ENCODE measurements around the gene RAB44. TPM values are rescaled to one million over a fixed set of nuclear protein-coding genes. Genes with fewer than 3 reads are reported as not detected.

The RAB44 gene
- polyA plus RNA-seq, 1 donor: 0.12 TPM

DNA sequence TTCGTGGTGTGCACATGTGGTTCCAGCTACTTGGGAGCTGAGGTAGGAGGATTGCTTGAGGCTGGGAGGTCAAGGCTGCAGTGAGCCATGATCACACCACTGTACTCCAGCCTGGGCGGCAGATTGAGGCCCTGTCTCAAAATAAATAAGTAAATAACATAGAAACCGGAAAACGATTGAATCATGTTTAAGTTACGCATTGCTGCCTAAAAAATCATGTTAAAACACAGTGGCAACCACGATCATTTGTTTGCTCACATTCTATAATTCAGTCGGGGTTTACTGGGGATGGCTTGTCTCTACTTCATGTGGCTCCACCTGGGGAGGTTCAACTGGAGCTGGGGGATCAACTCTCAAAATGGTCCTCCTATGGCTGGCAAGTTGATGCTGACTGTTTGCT lies 27.4 kb upstream of the RAB44 start:
- no peak for DNase-seq

DNA sequence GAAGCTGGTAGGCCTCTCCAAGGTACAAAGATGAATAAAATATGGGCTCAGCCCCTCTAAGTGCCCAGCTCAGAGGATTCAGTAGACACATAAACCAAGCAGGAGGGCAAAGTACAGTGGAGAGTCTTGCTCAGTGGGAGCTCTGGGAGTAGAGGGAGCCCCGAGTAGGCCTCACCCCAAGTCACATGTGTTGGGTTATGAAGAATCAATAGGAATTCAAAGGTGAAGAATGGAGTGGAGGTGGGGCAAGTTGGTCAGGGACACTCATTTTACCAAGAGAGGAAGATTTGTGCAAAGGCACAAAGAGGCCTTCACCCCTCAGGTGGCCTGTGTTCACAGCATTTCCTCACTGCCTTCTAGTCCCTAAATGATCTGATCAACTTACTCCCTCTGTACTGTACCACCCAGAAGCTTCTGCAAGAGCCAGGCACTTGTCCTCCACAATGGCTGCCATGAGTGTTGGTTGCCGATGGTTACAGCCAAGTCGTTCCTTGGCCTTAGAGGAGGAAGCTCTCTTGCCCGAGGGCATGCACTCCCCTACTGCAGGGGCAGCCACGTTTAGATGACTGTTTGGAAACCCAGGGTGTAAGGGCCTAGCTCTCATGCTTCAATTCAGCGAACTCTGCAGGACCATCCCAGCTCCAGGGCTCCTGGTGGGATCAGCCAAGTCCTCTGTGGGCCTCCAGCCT lies 25.8 kb upstream of the RAB44 start:
- no peak for DNase-seq

DNA sequence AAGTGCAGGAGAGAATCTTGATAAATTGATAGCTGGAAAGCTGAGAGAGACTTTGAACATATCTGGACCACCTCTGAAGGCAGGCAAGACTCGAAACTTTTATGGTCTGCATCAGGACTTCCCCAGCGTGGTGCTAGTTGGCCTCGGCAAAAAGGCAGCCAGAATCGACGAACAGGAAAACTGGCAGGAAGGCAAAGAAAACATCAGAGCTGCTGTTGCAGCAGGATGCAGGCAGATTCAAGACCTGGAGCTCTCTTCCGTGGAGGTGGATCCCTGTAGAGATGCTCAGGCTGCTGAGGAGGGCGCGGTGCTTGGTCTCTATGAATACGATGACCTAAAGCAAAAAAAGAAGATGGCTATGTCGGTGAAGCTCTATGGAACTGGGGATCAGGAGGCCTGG lies 23.7 kb upstream of the RAB44 start:
- no peak for DNase-seq

DNA sequence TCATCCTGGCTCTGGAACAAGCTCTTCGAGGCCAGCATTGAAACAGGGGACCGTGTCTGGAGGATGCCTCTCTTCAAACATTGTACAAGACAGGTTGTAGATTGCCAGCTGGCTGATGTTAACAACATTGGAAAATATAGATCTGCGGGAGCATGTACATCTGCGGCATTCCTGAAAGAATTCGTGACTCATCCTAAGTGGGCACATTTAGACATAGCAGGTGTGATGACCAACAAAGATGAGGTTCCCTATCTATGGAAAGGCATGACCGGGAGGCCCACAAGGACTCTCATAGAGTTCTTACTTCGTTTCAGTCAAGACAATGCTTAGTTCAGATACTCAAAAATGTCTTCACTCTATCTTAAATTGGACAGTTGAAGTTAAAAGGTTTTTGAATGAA lies 22.7 kb upstream of the RAB44 start:
- no peak for DNase-seq

DNA sequence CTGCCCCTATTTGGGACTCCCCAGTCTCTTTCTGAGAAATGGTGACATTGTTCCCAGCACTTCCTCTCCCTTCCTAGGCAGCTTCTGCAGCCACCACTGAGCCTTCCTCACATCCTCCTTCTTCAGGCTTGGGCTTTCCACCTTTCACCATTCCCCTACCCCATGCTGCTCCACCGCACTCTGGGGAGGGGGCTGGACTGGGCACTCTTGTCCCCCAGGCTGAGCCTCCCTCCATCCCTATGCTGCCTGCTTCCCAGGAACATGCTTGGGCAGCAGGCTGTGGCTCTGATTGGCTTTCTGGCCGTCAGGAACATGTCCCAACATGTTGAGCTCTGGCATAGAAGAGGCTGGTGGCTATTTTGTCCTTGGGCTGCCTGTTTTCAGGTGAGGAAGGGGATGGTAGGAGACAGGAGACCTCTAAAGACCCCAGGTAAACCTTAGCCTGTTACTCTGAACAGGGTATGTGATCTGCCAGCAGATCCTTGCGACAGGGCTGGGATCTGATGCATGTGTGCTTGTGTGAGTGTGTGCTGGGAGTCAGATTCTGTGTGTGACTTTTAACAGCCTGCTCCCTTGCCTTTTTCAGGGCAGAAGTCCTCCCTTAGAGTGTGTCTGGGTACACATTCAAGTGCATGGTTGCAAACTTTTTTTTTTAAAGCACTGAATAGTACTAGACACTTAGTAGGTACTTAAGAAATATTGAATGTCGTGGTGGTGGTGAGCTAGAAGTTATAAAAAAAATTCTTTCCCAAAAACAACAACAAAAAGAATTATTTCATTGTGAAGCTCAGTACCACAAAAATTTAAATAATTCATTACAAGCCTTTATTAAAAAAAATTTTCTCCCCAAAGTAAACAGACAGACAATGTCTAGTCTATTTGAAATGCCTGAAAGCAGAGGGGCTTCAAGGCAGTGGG lies 21.2 kb upstream of the RAB44 start:
- DNase-seq: no peak

DNA sequence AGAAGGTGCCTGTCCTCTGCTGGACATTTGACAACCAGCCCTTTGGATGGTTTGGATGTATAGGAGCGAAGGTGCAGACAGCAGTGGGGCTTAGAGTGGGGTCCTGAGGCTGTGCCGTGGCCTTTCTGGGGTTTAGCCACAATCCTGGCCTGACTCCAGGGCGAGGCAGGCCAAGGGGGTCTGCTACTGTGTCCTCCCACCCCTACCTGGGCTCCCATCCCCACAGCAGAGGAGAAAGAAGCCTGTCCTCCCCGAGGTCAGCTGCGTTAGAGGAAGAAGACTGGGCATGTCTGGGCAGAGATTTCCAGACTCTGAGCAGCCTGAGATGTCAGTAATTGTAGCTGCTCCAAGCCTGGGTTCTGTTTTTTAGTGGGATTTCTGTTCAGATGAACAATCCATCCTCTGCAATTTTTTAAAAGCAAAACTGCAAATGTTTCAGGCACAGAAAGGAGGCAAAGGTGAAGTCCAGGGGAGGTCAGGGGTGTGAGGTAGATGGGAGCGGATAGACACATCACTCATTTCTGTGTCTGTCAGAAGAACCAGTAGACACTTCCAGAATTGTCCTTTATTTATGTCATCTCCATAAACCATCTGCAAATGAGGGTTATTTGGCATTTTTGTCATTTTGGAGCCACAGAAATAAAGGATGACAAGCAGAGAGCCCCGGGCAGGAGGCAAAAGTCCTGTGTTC lies 20.4 kb upstream of the RAB44 start:
- no peak for DNase-seq

DNA sequence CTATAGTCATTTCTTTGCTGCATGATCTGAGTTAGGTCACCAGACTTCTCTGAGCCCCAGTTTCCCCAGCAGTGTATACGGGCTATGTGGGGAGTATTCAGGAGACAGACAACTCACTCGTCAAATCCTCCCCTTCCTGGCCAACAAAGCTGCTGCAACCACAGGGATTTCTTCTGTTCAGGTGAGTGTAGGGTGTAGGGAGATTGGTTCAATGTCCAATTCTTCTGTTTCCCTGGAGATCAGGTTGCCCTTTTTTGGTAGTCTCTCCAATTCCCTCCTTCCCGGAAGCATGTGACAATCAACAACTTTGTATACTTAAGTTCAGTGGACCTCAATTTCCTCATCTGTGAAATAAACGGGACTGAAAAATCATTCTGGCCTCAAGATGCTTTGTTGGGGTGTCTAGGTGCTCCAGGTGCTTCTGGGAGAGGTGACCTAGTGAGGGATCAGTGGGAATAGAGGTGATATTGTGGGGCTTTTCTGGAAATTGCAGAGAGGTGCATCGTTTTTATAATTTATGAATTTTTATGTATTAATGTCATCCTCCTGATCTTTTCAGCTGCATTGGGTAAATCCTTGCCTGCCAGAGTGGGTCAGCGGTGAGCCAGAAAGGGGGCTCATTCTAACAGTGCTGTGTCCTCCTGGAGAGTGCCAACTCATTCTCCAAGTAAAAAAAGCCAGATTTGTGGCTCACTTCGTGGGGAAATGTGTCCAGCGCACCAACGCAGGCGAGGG lies 19.7 kb upstream of the RAB44 start:
- DNase-seq: no peak

DNA sequence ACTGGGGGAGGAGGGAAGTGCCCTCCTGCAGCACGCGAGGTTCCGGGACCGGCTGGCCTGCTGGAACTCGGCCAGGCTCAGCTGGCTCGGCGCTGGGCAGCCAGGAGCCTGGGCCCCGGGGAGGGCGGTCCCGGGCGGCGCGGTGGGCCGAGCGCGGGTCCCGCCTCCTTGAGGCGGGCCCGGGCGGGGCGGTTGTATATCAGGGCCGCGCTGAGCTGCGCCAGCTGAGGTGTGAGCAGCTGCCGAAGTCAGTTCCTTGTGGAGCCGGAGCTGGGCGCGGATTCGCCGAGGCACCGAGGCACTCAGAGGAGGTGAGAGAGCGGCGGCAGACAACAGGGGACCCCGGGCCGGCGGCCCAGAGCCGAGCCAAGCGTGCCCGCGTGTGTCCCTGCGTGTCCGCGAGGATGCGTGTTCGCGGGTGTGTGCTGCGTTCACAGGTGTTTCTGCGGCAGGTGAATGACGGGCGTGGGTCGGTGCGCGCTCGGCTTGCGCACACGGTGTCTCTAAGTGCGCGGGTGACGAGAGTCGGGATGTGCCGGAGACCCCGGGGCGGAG lies 19.1 kb upstream of the RAB44 start, which contains the start of gene CDKN1A:
Gene CDKN1A, plus strand, starts transcription at position 227 of the 555 bp plus-strand sequence. CDS start 5,388 bp downstream, outside the sequence.
- DNase-seq: peak; percentile 85

DNA sequence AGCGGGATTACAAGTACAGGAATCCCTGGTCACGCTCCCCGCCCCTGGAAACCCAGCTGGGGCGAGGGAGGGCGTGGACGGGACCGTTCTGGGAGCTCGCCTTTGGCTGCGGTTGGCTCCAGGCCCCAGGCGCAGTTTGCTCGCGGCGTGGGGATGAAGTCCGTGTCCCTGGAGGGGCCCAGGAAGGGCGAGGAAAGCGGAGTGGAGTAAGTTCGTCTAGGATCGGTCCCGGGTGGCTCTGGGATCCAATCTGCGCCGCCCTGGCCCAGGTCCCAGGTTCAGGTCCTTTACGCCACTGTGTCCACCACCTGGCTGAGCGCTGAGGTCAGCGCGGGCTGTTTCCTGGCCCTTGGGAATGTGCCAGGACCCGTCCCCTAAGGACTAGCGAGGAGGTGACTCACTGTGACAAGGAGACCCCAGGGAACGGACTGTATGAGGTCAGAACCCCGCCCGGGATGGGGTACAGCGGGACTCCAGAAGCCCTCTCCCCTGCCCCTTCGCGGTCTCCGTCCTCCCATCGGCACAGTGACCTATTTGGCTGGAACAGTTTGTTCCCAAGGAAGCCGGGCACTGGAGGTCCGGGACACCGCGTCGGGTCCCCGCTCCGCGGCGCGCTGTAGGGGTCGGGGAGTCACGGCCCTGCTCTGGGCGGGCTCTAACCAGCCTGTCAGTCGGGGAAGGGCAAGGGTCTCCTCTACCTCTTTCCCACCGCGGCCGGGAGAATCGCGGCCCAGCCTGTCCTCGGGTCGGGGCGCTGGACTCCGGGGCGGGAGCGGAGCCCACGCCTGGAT lies 18.4 kb upstream of the RAB44 start:
- DNase-seq: peak; percentile 61

DNA sequence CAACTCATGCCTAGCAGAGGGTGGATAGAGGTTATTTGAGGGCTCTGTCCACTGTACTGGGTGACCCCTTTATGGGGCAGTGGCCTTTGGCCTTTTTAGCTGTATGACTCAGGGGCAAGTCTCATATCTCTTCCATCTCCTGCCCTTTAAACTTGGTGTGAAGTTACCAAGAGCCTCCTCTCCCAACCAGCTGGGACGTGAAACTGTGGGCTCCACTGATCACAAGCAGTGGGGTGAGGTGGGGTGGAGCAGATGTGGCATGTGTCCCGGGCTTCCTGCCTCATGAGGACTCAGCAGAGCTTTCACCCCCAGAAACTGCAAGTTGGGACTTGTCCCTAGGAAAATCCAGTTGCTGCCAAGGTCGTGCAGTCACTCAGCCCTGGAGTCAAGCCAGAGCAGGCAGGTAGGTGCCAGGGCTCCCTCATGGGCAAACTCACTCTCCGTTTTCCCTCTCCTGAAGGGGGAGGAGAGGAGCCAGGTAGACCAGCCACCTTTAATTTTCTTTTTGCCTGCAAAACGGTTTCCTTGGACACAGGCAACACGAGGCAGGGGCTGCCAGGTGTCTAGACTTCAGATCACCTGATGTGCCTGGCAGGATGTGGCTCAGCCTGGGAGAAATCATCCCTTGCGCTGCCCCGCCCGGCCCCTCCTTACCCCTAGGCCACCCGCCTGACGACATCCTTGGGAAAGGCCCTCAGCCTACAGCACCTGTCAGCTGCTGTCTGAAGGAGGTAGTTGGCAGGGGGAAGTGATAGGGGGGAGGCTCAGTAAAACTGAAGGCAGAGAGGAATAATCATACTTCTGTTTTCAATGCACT lies 15.1 kb upstream of the RAB44 start:
- DNase-seq: no peak

DNA sequence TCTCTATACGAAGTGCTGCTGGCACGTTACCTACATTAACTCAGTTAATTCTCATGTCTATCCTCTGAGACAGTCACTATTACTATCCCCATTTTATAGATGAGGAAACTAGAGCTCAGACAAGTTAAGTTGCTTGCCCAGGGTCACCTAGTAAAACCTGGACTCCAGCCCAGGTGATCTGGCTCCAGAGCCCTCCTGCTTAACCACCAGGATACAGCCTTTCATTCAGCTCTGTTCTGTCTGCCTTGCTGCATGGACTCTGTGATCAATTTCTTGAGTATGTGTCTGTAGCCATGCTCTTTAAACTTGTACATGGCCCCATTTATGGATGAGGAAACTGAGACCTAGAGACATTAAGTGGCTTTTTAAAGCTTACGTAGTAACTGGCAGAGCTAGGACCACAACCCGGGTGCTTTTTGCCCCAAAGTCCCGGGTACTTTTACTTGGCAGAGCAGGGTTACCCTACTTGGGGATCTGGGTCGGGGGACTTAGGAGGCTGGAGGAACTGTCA lies 14.4 kb upstream of the RAB44 start:
- no peak for DNase-seq

DNA sequence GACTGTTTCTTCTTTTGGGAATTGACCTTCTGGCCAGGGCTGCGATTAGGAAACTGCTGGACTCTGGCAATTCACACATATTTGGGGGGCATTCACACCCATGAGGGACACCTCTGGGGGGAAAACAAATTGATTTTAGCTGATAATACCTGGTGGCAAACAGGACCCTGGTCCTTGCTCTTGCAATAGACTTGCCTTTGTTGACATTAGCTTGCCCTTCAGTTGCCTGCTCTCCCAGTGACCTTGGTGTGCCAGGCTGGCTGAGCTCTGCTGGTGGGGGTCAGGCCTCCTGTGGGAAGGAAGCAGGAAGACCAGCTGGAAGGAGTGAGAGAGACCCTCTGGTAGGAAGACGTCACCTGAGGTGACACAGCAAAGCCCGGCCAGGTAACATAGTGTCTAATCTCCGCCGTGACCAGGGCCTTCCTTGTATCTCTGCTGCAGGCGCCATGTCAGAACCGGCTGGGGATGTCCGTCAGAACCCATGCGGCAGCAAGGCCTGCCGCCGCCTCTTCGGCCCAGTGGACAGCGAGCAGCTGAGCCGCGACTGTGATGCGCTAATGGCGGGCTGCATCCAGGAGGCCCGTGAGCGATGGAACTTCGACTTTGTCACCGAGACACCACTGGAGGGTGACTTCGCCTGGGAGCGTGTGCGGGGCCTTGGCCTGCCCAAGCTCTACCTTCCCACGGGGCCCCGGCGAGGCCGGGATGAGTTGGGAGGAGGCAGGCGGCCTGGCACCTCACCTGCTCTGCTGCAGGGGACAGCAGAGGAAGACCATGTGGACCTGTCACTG lies 13.8 kb upstream of the RAB44 start:
- no peak for DNase-seq

DNA sequence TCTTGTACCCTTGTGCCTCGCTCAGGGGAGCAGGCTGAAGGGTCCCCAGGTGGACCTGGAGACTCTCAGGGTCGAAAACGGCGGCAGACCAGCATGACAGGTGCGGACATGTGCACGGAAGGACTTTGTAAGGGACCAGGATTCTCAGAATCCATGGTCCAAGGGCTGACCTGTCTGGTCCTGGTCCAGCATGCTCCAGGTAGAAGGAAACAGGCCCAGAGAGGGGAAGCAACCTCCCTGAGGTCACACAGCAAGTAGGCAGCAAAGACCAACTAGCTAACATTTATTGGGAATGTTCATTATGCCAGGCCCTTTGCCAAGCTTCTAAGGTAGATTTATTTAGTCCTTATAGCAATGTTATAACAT lies 13.2 kb upstream of the RAB44 start:
- DNase-seq: no peak

DNA sequence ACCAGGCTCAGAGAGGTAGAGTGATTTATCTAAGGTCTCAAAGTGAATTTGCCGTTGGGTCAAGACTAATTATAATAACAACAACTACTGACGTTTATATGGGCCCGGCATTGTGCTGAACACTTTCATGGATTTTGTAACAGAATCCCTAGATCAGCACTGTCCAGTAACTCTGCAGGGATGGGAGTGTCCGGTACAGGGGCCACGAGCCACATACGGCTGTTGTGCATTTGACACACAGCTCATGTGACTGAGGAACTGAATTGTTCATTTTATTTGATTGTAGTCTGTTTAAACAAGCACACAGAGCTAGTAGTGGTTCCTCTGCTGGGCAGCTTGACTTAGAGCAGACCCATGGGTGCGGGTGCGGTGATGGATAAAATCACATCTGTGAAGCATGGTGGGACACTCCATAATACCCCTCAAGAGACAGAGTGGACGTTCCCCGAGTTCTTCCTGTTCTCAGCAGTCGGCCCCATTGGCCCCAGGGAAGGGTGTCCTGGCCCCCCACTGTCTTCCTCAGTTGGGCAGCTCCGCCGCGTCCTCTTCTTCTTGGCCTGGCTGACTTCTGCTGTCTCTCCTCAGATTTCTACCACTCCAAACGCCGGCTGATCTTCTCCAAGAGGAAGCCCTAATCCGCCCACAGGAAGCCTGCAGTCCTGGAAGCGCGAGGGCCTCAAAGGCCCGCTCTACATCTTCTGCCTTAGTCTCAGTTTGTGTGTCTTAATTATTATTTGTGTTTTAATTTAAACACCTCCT lies 12.3 kb upstream of the RAB44 start:
- no peak for DNase-seq

DNA sequence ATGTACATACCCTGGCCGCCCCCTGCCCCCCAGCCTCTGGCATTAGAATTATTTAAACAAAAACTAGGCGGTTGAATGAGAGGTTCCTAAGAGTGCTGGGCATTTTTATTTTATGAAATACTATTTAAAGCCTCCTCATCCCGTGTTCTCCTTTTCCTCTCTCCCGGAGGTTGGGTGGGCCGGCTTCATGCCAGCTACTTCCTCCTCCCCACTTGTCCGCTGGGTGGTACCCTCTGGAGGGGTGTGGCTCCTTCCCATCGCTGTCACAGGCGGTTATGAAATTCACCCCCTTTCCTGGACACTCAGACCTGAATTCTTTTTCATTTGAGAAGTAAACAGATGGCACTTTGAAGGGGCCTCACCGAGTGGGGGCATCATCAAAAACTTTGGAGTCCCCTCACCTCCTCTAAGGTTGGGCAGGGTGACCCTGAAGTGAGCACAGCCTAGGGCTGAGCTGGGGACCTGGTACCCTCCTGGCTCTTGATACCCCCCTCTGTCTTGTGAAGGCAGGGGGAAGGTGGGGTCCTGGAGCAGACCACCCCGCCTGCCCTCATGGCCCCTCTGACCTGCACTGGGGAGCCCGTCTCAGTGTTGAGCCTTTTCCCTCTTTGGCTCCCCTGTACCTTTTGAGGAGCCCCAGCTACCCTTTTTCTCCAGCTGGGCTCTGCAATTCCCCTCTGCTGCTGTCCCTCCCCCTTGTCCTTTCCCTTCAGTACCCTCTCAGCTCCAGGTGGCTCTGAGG lies 11.5 kb upstream of the RAB44 start:
- DNase-seq: no peak

DNA sequence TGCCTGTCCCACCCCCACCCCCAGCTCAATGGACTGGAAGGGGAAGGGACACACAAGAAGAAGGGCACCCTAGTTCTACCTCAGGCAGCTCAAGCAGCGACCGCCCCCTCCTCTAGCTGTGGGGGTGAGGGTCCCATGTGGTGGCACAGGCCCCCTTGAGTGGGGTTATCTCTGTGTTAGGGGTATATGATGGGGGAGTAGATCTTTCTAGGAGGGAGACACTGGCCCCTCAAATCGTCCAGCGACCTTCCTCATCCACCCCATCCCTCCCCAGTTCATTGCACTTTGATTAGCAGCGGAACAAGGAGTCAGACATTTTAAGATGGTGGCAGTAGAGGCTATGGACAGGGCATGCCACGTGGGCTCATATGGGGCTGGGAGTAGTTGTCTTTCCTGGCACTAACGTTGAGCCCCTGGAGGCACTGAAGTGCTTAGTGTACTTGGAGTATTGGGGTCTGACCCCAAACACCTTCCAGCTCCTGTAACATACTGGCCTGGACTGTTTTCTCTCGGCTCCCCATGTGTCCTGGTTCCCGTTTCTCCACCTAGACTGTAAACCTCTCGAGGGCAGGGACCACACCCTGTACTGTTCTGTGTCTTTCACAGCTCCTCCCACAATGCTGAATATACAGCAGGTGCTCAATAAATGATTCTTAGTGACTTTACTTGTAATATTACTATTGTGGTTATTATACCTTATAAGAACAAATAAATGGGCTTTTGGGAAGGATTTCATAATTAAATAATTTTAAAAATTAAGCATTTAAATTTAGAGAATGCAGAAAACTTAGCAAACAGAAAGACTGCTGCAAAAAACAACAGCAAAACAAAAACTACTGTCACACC lies 10.7 kb upstream of the RAB44 start:
- no peak for DNase-seq
